Uterus (tissue), 2 donors: Measurements from ENCODE around the gene ARMH3.

ENCODE experiments used
- POLR2A ChIP-seq, 2 donors: fragments of 450-650 bp; IDR thresholded peaks; one replicate each; pipeline ENCODE4 v1.6.1; 2016; ENCODE audit warnings: antibody characterized with exemption in 2 of 2, mild to moderate bottlenecking in 1 of 2, moderate library complexity in 1 of 2
- TF ChIP-seq, protein P1 (sequence below), 4 experiments: fragments of 200-600 bp in 2 of 4; fragments of 450-650 bp in 2 of 4; sonication (generic) in 2 of 4; IDR thresholded peaks; one replicate each; pipeline ENCODE4 v1.5.1; 2016 to 2019; ENCODE audit warnings: antibody characterized with exemption in 4 of 4, mild to moderate bottlenecking in 2 of 4, moderate library complexity in 1 of 4

GRCh38 chr10:101959346-101959916 is 96.5 kb downstream of the ARMH3 start:
- no peak for TF ChIP-seq POLR2A (IDR thresholded peaks at IDR 0.05)
- TF ChIP-seq, protein P1, sequence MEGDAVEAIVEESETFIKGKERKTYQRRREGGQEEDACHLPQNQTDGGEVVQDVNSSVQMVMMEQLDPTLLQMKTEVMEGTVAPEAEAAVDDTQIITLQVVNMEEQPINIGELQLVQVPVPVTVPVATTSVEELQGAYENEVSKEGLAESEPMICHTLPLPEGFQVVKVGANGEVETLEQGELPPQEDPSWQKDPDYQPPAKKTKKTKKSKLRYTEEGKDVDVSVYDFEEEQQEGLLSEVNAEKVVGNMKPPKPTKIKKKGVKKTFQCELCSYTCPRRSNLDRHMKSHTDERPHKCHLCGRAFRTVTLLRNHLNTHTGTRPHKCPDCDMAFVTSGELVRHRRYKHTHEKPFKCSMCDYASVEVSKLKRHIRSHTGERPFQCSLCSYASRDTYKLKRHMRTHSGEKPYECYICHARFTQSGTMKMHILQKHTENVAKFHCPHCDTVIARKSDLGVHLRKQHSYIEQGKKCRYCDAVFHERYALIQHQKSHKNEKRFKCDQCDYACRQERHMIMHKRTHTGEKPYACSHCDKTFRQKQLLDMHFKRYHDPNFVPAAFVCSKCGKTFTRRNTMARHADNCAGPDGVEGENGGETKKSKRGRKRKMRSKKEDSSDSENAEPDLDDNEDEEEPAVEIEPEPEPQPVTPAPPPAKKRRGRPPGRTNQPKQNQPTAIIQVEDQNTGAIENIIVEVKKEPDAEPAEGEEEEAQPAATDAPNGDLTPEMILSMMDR (IDR thresholded peaks at IDR 0.05): no peak
